ENCODE results near the gene MAG.

The MAG gene

DNA sequence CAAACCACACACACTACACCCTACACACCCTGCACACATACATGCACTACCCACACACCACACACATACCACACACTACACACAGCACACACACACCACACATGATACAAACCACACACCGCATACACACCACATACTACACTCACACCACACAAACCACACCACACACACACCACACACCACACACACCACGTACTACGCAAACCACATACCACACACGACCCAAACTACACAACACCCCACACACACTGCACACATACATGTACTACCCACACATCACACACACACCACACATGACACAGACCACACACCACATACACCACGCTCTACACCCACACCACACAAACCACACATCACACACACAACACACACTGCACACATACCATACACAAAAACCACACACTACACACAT is 6.6 kb downstream of the MAG start:
- H3K36me3 Mint-ChIP-seq, result no peaks in the 10 kb centered on the region
- no peak overlapping the region for H3K27ac Mint-ChIP-seq
- H3K27me3 Mint-ChIP-seq, result no peaks in the 10 kb centered on the region
- no peaks in the 10 kb centered on the region for H3K9me3 Mint-ChIP-seq
- peaks cover 6% of the 10 kb centered on the region for H3K4me1 Mint-ChIP-seq
- no peak overlapping the region for H3K4me3 Mint-ChIP-seq

DNA sequence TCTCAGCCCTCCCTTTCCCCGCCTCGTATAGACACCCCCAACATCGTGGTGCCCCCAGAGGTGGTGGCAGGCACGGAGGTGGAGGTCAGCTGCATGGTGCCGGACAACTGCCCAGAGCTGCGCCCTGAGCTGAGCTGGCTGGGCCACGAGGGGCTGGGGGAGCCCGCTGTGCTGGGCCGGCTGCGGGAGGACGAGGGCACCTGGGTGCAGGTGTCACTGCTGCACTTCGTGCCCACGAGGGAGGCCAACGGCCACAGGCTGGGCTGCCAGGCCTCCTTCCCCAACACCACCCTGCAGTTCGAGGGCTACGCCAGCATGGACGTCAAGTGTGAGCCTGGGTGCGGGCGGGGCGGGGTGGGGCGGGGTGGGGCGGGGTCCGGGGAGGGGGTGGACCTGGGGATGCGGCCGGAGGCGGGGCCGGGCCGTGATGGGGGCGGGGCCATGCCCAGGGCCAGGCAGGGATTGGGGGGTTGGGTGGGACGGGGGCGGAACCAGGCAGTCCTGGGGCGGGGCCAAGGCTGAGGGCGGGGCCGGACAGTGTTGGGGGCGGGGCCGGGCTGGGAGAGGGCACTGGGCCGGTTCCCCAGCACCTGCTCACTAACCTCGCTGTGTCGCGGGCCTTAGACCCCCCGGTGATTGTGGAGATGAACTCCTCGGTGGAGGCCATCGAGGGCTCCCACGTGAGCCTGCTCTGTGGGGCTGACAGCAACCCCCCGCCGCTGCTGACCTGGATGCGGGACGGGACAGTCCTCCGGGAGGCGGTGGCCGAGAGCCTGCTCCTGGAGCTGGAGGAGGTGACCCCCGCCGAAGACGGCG is 7.8 kb downstream of the MAG start:
- Mint-ChIP-seq H3K27ac (no peak overlapping the region), H3K4me3 (no peak overlapping the region), H3K36me3 (no peaks in the 10 kb centered on the region), H3K27me3 (no peaks in the 10 kb centered on the region), H3K9me3 (no peaks in the 10 kb centered on the region), H3K4me1 (peaks cover 6% of the 10 kb centered on the region)

DNA sequence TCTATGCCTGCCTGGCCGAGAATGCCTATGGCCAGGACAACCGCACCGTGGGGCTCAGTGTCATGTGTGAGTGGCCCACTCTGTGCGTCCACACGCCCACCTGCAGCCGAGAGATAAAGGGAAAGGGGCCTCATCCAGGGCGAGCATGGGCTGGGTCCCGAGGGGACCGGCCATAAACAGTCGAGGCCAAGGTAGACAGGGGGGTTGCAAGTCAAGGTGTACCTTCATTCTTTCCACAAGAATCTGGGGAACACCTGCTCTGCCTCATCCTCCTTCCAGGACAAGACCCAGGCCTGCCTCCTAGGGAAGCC is 8.3 kb downstream of the MAG start:
- Mint-ChIP-seq H3K9me3 (no peaks in the 10 kb centered on the region), H3K4me1 (peaks cover 6% of the 10 kb centered on the region), H3K27ac (no peak overlapping the region), H3K4me3 (no peak overlapping the region), H3K36me3 (no peaks in the 10 kb centered on the region), H3K27me3 (no peaks in the 10 kb centered on the region)

DNA sequence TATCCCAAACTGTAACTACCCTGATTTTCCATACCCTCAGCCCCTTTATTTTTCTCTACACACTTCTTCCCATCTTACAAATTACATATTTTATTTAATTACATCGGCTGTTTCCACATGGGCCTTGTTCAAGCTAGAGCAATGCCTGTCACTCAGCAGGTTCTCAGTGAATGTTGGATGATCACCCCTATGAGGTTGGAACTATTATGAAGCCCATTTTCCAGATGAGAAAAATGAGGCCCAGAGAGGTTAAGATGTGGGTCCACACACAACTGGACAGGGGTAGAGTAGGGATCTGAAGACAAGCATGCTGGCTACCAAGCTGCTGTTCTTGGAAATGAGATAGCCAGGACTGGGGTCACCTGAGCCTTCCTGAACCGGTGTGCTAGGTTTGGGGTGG is 10.0 kb downstream of the MAG start:
- Mint-ChIP-seq H3K36me3 (no peaks in the 10 kb centered on the region), H3K27me3 (no peaks in the 10 kb centered on the region), H3K4me3 (no peak overlapping the region), H3K4me1 (no peaks in the 10 kb centered on the region), H3K9me3 (no peaks in the 10 kb centered on the region), H3K27ac (no peak overlapping the region)

DNA sequence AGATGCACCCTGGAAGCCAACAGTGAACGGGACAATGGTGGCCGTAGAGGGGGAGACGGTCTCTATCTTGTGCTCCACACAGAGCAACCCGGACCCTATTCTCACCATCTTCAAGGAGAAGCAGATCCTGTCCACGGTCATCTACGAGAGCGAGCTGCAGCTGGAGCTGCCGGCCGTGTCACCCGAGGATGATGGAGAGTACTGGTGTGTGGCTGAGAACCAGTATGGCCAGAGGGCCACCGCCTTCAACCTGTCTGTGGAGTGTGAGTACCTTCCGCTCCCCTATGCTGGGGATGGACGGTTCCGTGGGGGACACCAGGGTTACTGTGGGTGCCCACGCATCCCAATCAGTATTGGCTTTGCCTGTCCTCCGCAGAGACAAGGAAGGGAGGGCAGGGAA is 10.5 kb downstream of the MAG start:
- H3K36me3 Mint-ChIP-seq, result no peaks in the 10 kb centered on the region
- no peaks in the 10 kb centered on the region for H3K9me3 Mint-ChIP-seq
- no peaks in the 10 kb centered on the region for H3K27me3 Mint-ChIP-seq
- no peaks in the 10 kb centered on the region for H3K4me1 Mint-ChIP-seq
- H3K27ac Mint-ChIP-seq, result no peak overlapping the region
- no peak overlapping the region for H3K4me3 Mint-ChIP-seq

DNA sequence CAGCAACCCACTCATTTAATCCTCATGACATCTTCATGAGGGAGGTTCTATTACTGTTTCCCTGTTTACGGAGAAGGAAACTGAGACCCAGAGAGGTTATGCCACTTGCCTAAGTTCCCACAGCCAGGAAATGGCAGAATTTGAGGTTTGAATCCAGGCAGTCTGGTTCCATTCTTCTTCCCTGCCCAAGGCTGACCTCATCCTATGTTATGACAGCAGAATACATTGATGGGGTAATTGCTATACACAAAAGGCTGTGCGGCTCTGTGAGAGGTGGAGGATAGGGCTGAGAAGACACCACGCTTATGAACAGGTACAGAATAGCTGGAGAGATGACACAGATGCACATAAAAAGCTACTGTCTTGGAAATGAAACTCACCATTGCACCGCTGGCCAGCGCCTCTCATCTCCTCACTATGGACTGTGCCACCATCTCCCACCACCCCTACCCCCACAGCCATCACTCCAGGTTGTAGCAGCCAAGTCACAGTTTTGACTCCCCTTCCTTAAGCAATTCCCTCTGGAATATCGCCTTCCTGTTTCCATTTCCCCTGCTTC is 11.5 kb downstream of the MAG start:
- Mint-ChIP-seq H3K4me3 (no peak overlapping the region), H3K4me1 (no peaks in the 10 kb centered on the region), H3K27ac (no peak overlapping the region), H3K36me3 (no peaks in the 10 kb centered on the region), H3K27me3 (no peaks in the 10 kb centered on the region), H3K9me3 (no peaks in the 10 kb centered on the region)

DNA sequence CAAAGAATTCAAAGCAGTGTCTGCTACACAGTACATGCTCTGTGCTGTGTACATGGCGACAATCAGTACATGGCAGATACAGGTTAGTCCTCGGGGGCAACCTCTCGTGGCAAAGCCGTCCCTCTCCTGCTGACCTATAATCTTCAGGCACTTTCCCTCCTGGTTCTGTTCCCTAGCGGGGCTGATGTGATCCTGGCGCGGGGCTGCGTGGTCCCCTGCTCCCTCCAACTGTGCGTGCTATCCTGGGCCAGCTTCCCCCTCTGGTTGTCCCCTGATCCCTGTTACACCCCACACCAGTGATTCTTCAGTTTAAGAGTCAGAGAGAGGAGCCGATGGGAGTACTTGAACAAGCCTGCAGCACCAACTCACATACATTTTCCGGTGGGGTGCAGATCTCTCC is 12.1 kb downstream of the MAG start:
- Mint-ChIP-seq H3K27ac (no peak overlapping the region), H3K27me3 (no peaks in the 10 kb centered on the region), H3K4me3 (no peak overlapping the region), H3K36me3 (no peaks in the 10 kb centered on the region), H3K4me1 (no peaks in the 10 kb centered on the region), H3K9me3 (no peaks in the 10 kb centered on the region)

DNA sequence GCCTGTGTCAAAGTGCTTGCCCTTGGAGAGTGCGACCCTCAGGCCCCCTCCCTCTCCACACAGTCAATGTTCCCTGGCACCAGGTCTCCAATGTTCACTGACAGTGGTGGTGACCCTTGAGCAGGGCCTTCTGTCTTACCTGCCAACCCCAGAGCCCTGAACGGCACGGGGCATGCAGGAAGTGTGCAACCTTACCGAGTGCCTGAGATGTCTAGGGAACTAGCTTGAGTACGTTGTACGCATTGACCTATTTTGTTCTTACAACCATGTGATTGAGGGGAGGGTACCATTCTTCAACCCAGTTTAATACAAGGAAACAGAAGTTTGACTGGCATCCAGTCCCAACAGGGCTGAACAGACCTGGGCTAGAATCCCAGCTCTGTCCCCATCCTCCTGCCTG is 13.2 kb downstream of the MAG start:
- H3K27ac Mint-ChIP-seq, result no peak overlapping the region
- H3K4me1 Mint-ChIP-seq, result no peaks in the 10 kb centered on the region
- no peaks in the 10 kb centered on the region for H3K27me3 Mint-ChIP-seq
- H3K36me3 Mint-ChIP-seq, result no peaks in the 10 kb centered on the region
- no peak overlapping the region for H3K4me3 Mint-ChIP-seq
- no peaks in the 10 kb centered on the region for H3K9me3 Mint-ChIP-seq

DNA sequence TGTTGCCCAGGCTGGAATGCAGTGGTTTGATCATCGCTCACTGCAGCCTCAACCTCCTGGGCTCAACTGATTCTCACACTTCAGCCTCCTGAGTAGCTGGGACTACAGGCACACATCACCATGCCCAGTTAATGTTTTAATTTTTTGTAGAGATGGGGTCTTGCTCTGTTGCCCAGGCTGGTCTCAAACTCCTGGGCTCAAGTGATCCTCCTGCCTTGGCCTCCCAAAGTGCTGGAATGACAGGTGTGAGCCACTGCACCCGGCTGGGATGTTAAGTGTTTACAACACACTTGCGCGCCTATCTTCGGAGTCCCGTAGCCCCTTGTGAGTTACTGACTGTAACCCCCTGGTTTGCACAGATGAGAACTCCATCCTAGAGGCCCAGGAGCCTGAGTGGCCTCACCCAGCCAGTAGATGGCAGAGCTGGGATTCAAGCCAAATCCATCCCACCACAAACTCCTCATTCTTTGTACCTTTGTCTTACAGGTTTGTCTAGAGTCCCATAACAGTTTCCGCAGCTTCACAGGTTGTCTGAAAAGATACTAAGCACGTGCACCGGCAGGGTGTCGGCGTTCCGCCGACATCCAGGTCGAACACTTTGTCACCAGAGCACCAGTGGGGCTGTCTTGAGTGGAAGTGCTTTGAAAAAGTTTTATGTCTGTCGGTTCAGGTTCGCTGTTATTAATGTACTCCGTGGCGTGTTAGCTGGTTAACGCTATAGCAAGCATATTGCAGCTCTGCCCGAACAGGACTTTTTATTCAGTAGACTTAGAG is 14.7 kb downstream of the MAG start:
- H3K9me3 Mint-ChIP-seq, result no peaks in the 10 kb centered on the region
- no peaks in the 10 kb centered on the region for H3K36me3 Mint-ChIP-seq
- no peak overlapping the region for H3K4me3 Mint-ChIP-seq
- no peak overlapping the region for H3K27ac Mint-ChIP-seq
- no peaks in the 10 kb centered on the region for H3K4me1 Mint-ChIP-seq
- H3K27me3 Mint-ChIP-seq, result no peaks in the 10 kb centered on the region

DNA sequence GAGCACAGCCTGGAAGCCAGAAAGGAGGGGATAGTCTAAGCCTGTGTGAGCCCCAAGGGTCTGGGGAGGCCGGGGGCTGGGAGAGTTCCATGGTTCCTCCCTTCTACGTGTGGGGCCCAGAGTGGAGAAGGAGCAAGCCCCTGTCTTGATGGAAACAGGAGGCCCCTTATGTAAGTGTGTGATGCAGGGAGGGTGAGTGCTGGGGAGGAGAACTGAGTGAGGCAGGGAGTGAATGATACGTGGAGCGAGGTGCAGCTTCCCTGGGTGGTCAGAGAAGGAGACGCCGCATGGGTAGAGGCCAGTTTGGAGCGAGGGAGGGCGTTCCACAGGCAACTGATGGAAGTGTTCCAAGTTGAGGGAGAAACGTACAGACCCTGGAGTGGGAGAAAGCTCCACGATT is 16.0 kb downstream of the MAG start:
- no peaks in the 10 kb centered on the region for H3K4me1 Mint-ChIP-seq
- H3K27me3 Mint-ChIP-seq, result no peaks in the 10 kb centered on the region
- H3K27ac Mint-ChIP-seq, result no peak overlapping the region
- no peak overlapping the region for H3K4me3 Mint-ChIP-seq
- H3K36me3 Mint-ChIP-seq, result no peaks in the 10 kb centered on the region
- H3K9me3 Mint-ChIP-seq, result no peaks in the 10 kb centered on the region

DNA sequence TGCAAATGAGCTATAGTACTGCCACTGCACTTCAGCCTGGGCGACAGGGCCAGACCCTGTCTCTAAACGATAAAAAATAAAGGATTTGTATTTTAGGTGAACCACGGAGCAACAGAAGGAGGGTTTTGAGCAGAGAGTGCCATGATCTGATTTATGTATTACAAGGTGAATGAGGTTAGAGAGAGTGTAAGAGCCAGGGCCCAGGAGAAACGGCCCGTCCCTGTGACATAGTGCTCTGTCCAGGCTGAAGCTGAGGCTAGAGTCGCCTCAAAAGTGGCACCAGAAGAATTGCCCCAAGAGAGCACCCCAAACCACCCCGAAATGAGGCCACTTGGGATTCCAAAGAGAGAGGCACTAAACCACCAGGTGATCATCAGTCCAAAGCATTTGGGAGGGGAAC is 16.9 kb downstream of the MAG start:
- Mint-ChIP-seq H3K4me1 (no peaks in the 10 kb centered on the region), H3K27ac (no peak overlapping the region), H3K9me3 (no peaks in the 10 kb centered on the region), H3K27me3 (no peaks in the 10 kb centered on the region), H3K36me3 (no peaks in the 10 kb centered on the region), H3K4me3 (no peak overlapping the region)

DNA sequence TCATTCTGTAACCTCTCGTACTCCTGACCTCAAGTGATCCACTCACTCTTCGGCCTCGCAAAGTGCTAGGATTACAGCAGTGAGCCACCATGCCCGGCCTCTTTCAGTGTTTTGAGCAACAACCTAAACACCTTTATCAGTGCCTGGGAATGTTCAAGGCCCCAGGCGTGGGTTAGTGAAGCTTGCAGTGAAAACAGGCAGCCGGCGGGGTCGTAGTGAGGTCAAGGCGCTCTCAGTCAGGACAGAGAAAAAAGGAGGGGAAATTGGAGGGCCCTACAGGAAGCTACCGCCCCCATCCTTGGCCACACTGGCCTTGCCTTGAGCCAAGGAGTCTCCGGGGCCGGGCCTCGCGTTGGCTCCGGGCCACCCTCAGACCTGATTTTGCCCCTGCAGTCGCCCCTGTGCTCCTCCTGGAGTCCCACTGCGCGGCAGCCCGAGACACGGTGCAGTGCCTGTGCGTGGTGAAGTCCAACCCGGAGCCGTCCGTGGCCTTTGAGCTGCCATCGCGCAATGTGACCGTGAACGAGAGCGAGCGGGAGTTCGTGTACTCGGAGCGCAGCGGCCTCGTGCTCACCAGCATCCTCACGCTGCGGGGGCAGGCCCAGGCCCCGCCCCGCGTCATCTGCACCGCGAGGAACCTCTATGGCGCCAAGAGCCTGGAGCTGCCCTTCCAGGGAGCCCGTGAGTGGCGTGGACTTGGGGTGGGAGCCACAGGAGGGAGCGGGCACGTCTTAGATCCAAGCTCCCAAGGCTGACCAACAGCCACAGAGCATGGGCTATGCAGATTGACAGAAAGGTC is 17.7 kb downstream of the MAG start:
- no peaks in the 10 kb centered on the region for H3K9me3 Mint-ChIP-seq
- H3K36me3 Mint-ChIP-seq, result no peaks in the 10 kb centered on the region
- no peaks in the 10 kb centered on the region for H3K4me1 Mint-ChIP-seq
- no peak overlapping the region for H3K27ac Mint-ChIP-seq
- H3K27me3 Mint-ChIP-seq, result no peaks in the 10 kb centered on the region
- no peak overlapping the region for H3K4me3 Mint-ChIP-seq

DNA sequence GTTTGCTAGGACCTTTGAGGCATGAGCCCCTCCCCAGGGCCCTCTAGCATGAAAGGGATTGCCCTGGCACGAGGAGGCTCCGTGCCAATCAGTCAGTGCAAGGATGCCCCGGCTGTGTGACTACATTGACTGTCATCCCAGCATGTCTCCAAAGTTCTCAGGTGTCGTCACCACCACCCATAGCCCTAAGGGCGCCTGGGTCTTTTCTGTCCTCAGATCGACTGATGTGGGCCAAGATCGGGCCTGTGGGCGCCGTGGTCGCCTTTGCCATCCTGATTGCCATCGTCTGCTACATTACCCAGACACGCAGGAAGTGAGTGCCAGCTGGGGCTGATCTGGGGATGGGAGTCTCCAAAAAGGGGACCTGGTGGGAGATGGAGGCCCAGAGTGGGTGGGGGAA is 18.4 kb downstream of the MAG start:
- no peaks in the 10 kb centered on the region for H3K27me3 Mint-ChIP-seq
- H3K36me3 Mint-ChIP-seq, result no peaks in the 10 kb centered on the region
- H3K27ac Mint-ChIP-seq, result no peak overlapping the region
- no peaks in the 10 kb centered on the region for H3K4me1 Mint-ChIP-seq
- no peak overlapping the region for H3K4me3 Mint-ChIP-seq
- no peaks in the 10 kb centered on the region for H3K9me3 Mint-ChIP-seq

DNA sequence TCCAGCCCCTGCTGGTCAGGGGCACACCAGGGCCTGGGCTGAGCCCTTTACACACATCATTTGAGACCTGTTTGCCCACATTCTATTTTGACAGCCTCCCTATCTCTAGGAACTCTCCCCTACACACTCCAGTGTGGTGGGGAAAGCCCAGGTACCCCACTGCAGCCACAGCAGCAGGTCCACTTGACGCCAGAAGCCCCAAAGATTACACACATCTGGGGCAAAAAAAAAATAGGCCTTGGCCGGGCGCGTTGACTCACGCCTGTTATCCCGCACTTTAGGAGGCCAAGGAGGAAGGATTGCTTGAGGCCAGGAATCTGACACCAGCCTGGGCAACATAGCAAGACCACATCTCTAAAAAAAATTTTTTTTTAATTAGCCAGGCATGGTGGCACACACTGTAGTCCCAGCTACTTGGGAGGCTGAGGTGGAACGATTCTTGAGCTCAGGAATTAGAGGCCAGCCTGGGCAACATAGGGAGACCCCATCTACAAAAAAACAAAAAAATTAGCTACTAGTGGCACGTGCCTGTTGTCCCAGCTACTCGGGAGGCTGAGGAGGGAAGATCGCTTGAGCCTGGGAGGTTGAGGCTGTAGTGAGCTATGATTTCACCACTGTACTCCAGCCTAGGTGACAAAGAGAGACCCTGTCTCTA is 19.0 kb downstream of the MAG start:
- no peaks in the 10 kb centered on the region for H3K36me3 Mint-ChIP-seq
- no peaks in the 10 kb centered on the region for H3K9me3 Mint-ChIP-seq
- no peaks in the 10 kb centered on the region for H3K27me3 Mint-ChIP-seq
- H3K4me3 Mint-ChIP-seq, result no peak overlapping the region
- H3K27ac Mint-ChIP-seq, result no peak overlapping the region
- H3K4me1 Mint-ChIP-seq, result no peaks in the 10 kb centered on the region

DNA sequence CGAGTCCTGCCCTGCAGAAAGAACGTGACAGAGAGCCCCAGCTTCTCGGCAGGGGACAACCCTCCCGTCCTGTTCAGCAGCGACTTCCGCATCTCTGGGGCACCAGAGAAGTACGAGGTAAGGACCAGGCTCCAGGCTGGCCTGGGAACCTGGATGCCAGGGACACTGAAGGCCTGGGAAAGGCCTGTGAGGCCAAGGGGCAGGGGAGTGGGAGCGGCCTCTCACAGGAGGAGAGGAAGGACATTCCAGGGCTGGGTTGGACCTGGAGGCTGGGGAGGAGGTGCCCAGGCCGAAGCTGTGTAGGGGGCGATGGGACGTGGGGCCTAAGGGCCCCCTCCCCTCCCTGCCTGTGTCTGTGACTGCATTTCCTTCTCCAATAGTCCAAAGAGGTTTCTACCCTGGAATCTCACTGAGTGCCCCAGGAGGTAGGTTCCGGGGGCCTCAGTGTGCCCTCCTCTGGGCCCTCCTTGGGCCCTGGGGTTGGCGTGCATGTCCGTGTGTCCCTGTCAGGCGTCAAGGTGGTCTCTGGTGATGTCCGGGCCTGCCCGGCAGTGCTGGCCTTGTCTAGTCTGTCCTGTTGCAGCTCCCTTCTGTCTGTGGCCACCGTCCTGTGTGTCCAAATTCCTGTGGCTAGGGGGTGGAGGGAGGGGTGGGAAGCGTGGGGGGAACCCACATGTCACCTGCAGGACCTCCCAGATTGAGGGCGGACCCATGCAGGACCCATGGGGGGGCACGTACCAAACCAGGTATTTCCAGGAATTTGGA is 20.1 kb downstream of the MAG start:
- H3K9me3 Mint-ChIP-seq, result no peaks in the 10 kb centered on the region
- H3K36me3 Mint-ChIP-seq, result no peaks in the 10 kb centered on the region
- no peaks in the 10 kb centered on the region for H3K27me3 Mint-ChIP-seq
- no peaks in the 10 kb centered on the region for H3K4me1 Mint-ChIP-seq
- no peak overlapping the region for H3K27ac Mint-ChIP-seq
- no peak overlapping the region for H3K4me3 Mint-ChIP-seq

Data from activated naive CD4-positive, alpha-beta T cell treated with anti-CD3 and anti-CD28 coated beads, Interleukin-2, amount 50 U/mL, for 24 hours (primary cell).